Activated CD8-positive, alpha-beta T cell treated with anti-CD3 and anti-CD28 coated beads for 36 hours (primary cell): ENCODE data around the gene ZNF407. TPM values are rescaled to one million over a fixed set of nuclear protein-coding genes. Genes with fewer than 3 reads are reported as not detected.
A peak's percentile ranks its signal among the peaks of the same experiment; 100 is the strongest.

Experiments
- ATAC-seq: fragments of 200-7000 bp; cut with Tn5 transposase; one replicate; pipeline ENCODE4 v1.10.0; 2021; ENCODE audit warnings: mild to moderate bottlenecking, moderate library complexity
- CTCF ChIA-PET: fragments of 350-600 bp; sonication (Branson Sonifier 250); formaldehyde crosslinking; loops from one replicate; lab custom pipeline; 2021; ENCODE audit warnings: antibody characterized with exemption; lab: Charles Lee
- POLR2A ChIA-PET: fragments of 350-600 bp; sonication (Branson Sonifier 250); formaldehyde crosslinking; loops from one replicate; lab custom pipeline; 2021; ENCODE audit warnings: antibody characterized with exemption; lab: Charles Lee
- DNase-seq: peaks from one replicate; pipeline ENCODE4 v3.0.0-alpha.2; 2020
- H3K27ac Mint-ChIP-seq: one replicate; pipeline ENCODE4 v1.8.0; 2021; ENCODE audit warnings: mild to moderate bottlenecking, mixed read lengths
- H3K27me3 Mint-ChIP-seq: one replicate; pipeline ENCODE4 v1.8.0; 2021; ENCODE audit warnings: mixed read lengths
- H3K36me3 Mint-ChIP-seq: one replicate; pipeline ENCODE4 v1.8.0; 2021; ENCODE audit warnings: low read depth, mixed read lengths
- H3K4me1 Mint-ChIP-seq: one replicate; pipeline ENCODE4 v1.8.0; 2021; ENCODE audit warnings: low read depth, mixed read lengths
- H3K4me3 Mint-ChIP-seq: one replicate; pipeline ENCODE4 v1.8.0; 2021; ENCODE audit warnings: mild to moderate bottlenecking, moderate library complexity, mixed read lengths
- H3K9me3 Mint-ChIP-seq: one replicate; pipeline ENCODE4 v1.8.0; 2021; ENCODE audit warnings: mixed read lengths
- CTCF ChIP-seq: fragments of 200-600 bp; IDR thresholded peaks from one replicate; pipeline ENCODE4 v1.8.0; 2022; ENCODE audit warnings: antibody characterized with exemption, mild to moderate bottlenecking
- intact Hi-C: fragments of 100-400 bp; cut with micrococcal nuclease; formaldehyde crosslinking; loops from one replicate; pipeline ENCODE4 v1.10.0; 2022
- total RNA-seq, 2 experiments: library from RNA; stranded (reverse); gene quantifications; one replicate each; pipeline ENCODE4 v1.2.3, GENCODE V29; 2021

Gene ZNF407
- total RNA-seq = 10 to 100 TPM in 1 of 2 experiments, 1 to 10 TPM in 1; 9.9 to 10.8 TPM

- no peaks in the 10 kb centered on the region for H3K27me3 Mint-ChIP-seq
- ATAC-seq (peak; percentile 80), DNase-seq (peak; percentile 88)
- CTCF ChIA-PET = interaction anchor here (1.3 to 1.5 kb wide), 2 partner anchors 54 to 100 kb away, joined by 5 to 7 read pairs; no protein-coding TSS in a partner anchor
- H3K4me3 Mint-ChIP-seq = peak within 1 kb of the TSS; percentile 94
- H3K9me3 Mint-ChIP-seq = peaks cover 13% of the 10 kb centered on the region
- peaks cover 33% of the 10 kb centered on the region for H3K4me1 Mint-ChIP-seq
- intact Hi-C loops = loop anchor here (10.0 kb wide), 1 partner anchor 103 kb away; the partner anchor contains the start of gene CNDP2
- peak within 1 kb of the TSS; percentile 98 for H3K27ac Mint-ChIP-seq
- POLR2A ChIA-PET = interaction anchor here (0.6 to 2.2 kb wide), 13 partner anchors 12 to 613 kb away, joined by 3 to 9 read pairs (median 3); partner anchors contain the start of gene TSHZ1
- H3K36me3 Mint-ChIP-seq = peaks cover 38% of the 10 kb centered on the region
- TF ChIP-seq CTCF = no peak
Measured at GRCh38 chr18:74597662-74598349, at the start of gene ZNF407. Gene ZNF407, plus strand, starts transcription at chr18:74597870. Its CDS starts 33,150 bp downstream, at chr18:74631020.

- DNase-seq (no peak), ATAC-seq (no peak)
- Mint-ChIP-seq H3K9me3 (peaks cover 14% of the 10 kb centered on the region), H3K36me3 (no peaks in the 10 kb centered on the region), H3K4me1 (no peaks in the 10 kb centered on the region), H3K27ac (no peak overlapping the region), H3K4me3 (no peak overlapping the region), H3K27me3 (peaks cover 4% of the 10 kb centered on the region)
- intact Hi-C loops = loop anchor here (5.0 kb wide), 1 partner anchor 52 kb away; the partner anchor contains the start of gene CNDP2
- no peak for TF ChIP-seq CTCF
- POLR2A ChIA-PET = no interaction called here
- CTCF ChIA-PET = interaction anchor here (0.9 to 4.4 kb wide), 2 partner anchors 195 to 207 kb away, joined by 3 to 67 read pairs; no protein-coding TSS in a partner anchor
Measured at GRCh38 chr18:74549591-74550104, 48.0 kb upstream of the ZNF407 start.

GRCh38 chr18:74550886-74551285 lies 46.8 kb upstream of the ZNF407 start:
- peaks cover 14% of the 10 kb centered on the region for H3K9me3 Mint-ChIP-seq
- no peak for DNase-seq
- peaks cover 4% of the 10 kb centered on the region for H3K27me3 Mint-ChIP-seq
- POLR2A ChIA-PET = no interaction called here
- no peak overlapping the region for H3K27ac Mint-ChIP-seq
- TF ChIP-seq CTCF = no peak
- H3K36me3 Mint-ChIP-seq = no peaks in the 10 kb centered on the region
- H3K4me3 Mint-ChIP-seq = no peak overlapping the region
- CTCF ChIA-PET = interaction anchor here (0.9 to 4.4 kb wide), 12 partner anchors 14 to 356 kb away, joined by 3 to 67 read pairs (median 4); no protein-coding TSS in a partner anchor
- ATAC-seq = no peak
- intact Hi-C loops = loop anchor here (5.0 kb wide), 1 partner anchor 54 kb away; the partner anchor contains the start of gene CNDP2
- H3K4me1 Mint-ChIP-seq = no peaks in the 10 kb centered on the region

- no peak for TF ChIP-seq CTCF
- Mint-ChIP-seq H3K27me3 (peaks cover 6% of the 10 kb centered on the region), H3K4me1 (no peaks in the 10 kb centered on the region), H3K27ac (no peak overlapping the region), H3K36me3 (no peaks in the 10 kb centered on the region), H3K4me3 (no peak overlapping the region), H3K9me3 (peaks cover 14% of the 10 kb centered on the region)
- POLR2A ChIA-PET = no interaction called here
- ATAC-seq (no peak), DNase-seq (no peak)
- intact Hi-C loops = loop anchor here (5.0 kb wide), 1 partner anchor 54 kb away; the partner anchor contains the start of gene CNDP2
- CTCF ChIA-PET = interaction anchor here (0.6 to 4.4 kb wide), 49 partner anchors 8 to 469 kb away, joined by 3 to 67 read pairs (median 4); no protein-coding TSS in a partner anchor
Measured at GRCh38 chr18:74551452-74551851, 46.2 kb upstream of the ZNF407 start.
